ENCODE results near the gene RBM20. TPM values are rescaled to one million over a fixed set of nuclear protein-coding genes. Genes with fewer than 3 reads are reported as not detected.
A peak's percentile ranks its signal among the peaks of the same experiment; 100 is the strongest.

Gene RBM20
- total RNA-seq, 1 experiment from 2014 or later = not detected

DNA sequence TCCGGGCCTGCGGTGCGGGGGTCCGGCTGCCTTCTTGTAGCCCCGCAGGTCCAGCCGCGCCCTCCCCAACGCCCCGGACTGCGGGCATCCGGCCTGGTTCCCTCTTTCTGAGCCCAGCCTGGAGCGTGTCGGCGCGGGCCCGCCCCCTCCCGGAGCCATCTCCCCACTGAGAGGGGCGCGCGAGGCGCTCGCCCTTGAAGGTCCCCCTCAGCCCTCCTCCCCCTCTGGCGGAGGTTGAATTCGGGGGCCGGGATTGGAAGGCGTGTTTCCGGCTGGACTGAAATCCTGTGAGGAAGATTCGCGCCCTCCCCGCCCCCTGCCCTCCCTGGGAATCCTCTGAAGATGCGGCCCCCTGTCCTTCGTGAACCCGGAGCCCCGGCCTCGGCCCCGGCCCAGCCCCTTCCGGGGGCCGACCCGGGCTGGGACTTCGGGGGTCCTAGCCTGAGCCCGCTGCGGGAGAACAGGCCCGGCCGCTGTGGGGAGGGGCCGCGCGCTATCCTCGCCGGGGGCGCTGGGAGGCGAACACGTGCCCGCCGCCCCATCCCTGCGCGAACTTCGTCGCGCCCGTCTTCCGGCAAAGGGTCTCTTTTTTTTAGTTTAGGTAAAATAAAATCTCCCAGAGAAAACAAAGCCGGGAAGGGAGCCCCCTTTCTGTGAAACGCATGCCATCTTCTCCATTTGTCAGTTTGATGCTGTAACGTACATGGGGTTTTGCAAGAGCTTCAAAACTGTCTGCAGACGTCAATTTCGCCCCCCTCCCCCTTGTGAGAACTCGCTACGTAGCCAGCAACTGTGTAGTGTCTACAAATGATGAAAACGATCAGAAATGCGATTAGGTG is 228.2 kb downstream of the RBM20 start:
- no peaks in the 10 kb centered on the region for H3K9me3 ChIP-seq
- peaks cover 6% of the 10 kb centered on the region for H3K36me3 ChIP-seq
- DNase-seq = peak; percentile 79
- peak overlapping the region; percentile 82 for H3K4me3 ChIP-seq
- no peaks in the 10 kb centered on the region for H3K27me3 ChIP-seq

DNA sequence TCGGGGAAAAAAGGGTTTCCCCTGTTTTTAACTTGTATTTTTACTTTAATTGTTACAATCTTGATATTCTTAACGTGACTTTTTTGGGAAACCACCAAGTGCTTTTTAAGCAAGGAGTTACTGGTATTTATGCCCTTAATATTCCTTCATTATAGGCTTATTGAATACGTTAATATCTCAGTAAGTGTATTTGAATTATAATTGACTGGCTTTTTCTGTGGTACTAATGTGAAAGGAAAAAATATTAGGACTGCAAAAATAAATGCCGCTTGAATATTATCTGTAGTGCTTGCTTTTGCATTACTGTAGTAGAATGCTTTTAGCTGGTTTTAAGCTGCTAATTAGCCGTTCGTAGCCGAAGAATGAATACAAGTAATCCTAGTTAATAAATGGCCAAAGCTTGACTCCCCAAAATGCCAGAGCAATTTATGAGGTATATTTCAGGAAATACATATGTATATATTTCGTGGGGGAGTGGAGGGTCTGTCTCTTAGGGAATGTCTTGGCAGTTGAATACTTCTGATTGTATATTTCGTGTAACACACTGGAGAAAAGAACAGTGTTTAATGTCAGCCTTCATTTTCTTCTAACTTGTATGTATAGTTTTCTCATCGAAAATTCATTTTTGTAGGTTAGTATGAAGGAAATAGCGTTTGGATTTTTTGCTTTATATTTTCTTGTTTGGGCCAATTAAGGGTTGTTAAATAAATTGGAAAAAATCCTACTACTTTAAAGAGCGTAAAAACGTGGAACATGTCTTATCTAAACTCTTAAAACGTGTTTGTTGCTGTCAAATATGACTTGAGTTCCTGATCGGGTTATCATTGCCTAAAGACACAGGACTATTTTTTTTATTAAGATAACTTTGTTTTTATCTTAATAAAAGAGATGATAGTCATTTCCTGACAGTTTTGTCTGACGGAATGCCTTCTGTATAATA is 229.1 kb downstream of the RBM20 start:
- Histone ChIP-seq H3K9me3 (no peaks in the 10 kb centered on the region), H3K4me3 (peak overlapping the region; percentile 82), H3K27me3 (no peaks in the 10 kb centered on the region), H3K36me3 (peaks cover 12% of the 10 kb centered on the region)
- DNase-seq = no peak

DNA sequence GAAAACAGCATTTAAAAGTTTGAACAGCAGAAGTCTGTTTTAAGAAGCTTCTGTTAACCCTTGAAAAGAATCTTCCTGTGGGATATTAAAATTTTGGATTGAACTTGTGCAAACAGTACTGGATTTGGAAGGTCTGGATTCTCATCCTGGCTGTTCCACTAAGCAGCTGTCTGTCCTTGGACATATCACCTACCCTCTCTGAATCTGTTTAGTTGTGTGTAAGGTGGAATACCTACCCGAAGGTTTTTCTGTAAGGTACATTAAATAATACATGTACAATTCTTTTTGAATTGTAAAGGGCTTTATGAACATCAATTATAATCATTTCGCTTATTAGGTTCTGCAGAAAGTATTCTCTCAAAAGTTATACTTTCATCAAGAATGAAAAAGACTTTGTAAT is 229.8 kb downstream of the RBM20 start:
- H3K9me3 ChIP-seq = no peaks in the 10 kb centered on the region
- peaks cover 18% of the 10 kb centered on the region for H3K36me3 ChIP-seq
- no peaks in the 10 kb centered on the region for H3K27me3 ChIP-seq
- no peak for DNase-seq
- H3K4me3 ChIP-seq = peak overlapping the region; percentile 82

DNA sequence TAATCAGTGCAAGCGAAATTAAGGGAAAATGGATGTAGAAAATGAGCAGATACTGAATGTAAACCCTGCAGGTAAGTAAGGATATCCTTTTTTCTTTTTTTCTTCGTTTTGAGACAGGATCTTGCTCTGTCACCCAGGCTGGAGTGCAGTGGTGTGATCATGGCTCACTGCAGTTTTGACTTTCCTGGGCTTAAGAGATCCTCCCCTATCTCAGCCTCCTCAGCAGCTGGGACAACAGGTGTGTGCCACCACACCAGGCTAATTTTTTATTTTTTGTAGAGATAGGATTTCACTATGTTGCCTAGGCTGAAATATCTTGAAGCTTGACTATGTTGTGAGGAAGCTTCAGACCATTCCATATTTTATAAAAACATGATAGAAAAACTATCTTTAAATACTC is 231.9 kb downstream of the RBM20 start:
- DNase-seq = no peak
- Histone ChIP-seq H3K4me3 (no peak overlapping the region), H3K36me3 (peaks cover 25% of the 10 kb centered on the region), H3K27me3 (no peaks in the 10 kb centered on the region), H3K9me3 (no peaks in the 10 kb centered on the region)

GRCh38 chr10:110876788-110877187 is 232.7 kb downstream of the RBM20 start:
- no peak overlapping the region for H3K4me3 ChIP-seq
- H3K9me3 ChIP-seq = no peaks in the 10 kb centered on the region
- H3K27me3 ChIP-seq = no peaks in the 10 kb centered on the region
- peaks cover 31% of the 10 kb centered on the region for H3K36me3 ChIP-seq
- DNase-seq = no peak

GRCh38 chr10:110880012-110880411 is 235.9 kb downstream of the RBM20 start:
- no peak for DNase-seq
- Histone ChIP-seq H3K27me3 (no peaks in the 10 kb centered on the region), H3K4me3 (no peak overlapping the region), H3K36me3 (peaks cover 39% of the 10 kb centered on the region), H3K9me3 (no peaks in the 10 kb centered on the region)

DNA sequence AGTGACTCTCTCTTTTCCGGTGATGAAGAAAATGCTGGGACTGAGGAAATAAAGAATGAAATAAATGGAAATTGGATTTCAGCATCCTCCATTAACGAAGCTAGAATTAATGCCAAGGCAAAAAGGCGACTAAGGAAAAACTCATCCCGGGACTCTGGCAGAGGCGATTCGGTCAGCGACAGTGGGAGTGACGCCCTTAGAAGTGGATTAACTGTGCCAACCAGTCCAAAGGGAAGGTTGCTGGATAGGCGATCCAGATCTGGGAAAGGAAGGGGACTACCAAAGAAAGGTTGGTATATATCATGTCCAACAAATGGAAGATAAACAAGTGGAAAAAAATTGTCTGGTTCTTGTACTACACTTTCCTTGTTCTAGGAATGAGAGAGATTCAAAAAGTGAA is 237.1 kb downstream of the RBM20 start:
- no peak overlapping the region for H3K4me3 ChIP-seq
- DNase-seq = no peak
- H3K9me3 ChIP-seq = no peaks in the 10 kb centered on the region
- peaks cover 43% of the 10 kb centered on the region for H3K36me3 ChIP-seq
- no peaks in the 10 kb centered on the region for H3K27me3 ChIP-seq

GRCh38 chr10:110881905-110882304 is 237.8 kb downstream of the RBM20 start:
- H3K9me3 ChIP-seq = no peaks in the 10 kb centered on the region
- peaks cover 41% of the 10 kb centered on the region for H3K36me3 ChIP-seq
- H3K4me3 ChIP-seq = no peak overlapping the region
- H3K27me3 ChIP-seq = no peaks in the 10 kb centered on the region
- DNase-seq = no peak

GRCh38 chr10:110883924-110884323 is 239.8 kb downstream of the RBM20 start:
- no peaks in the 10 kb centered on the region for H3K27me3 ChIP-seq
- H3K4me3 ChIP-seq = no peak overlapping the region
- H3K9me3 ChIP-seq = no peaks in the 10 kb centered on the region
- DNase-seq = no peak
- peaks cover 42% of the 10 kb centered on the region for H3K36me3 ChIP-seq

- Histone ChIP-seq H3K36me3 (peaks cover 43% of the 10 kb centered on the region), H3K27me3 (no peaks in the 10 kb centered on the region), H3K4me3 (no peak overlapping the region), H3K9me3 (no peaks in the 10 kb centered on the region)
- DNase-seq = no peak
These were observed 242.0 kb downstream of the RBM20 start for GRCh38 chr10:110885932-110886674.

DNA sequence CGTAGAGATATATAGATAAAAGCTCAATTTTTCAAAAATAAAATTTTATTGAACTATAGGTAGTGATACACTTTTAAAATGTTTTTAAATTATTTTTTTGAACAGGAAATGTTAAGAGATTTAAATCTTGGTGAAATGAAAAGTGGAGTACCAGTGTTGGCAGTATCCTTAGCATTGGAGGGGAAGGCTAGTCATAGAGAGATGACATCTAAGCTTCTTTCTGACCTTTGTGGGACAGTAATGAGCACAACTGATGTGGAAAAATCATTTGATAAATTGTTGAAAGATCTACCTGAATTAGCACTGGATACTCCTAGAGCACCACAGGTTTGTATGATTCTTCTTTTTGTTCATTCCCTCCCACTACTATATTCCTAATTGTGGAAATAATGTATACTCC is 243.4 kb downstream of the RBM20 start:
- Histone ChIP-seq H3K4me3 (no peak overlapping the region), H3K27me3 (no peaks in the 10 kb centered on the region), H3K9me3 (no peaks in the 10 kb centered on the region), H3K36me3 (peaks cover 37% of the 10 kb centered on the region)
- DNase-seq = no peak

Other genes with a start within 250 kb of the RBM20 start
- 0.59 TPM in 1 of 2 replicates, not detected in the other for gene DUSP5, start 146.4 kb upstream of the RBM20 start, total RNA-seq (2014; rRNA removed; shearing (Covaris generic); ENCODE audit: low replicate concordance)
- gene SMC3, start 76.6 kb upstream of the RBM20 start, total RNA-seq (2014; rRNA removed; shearing (Covaris generic); ENCODE audit: low replicate concordance) = 25.4 and 43.4 TPM in 2 replicates
- gene PDCD4, start 227.6 kb downstream of the RBM20 start, total RNA-seq (2014; rRNA removed; shearing (Covaris generic); ENCODE audit: low replicate concordance) = 20.0 and 25.8 TPM in 2 replicates

Data from MG63 (cell line).